Measurements from ENCODE around the gene EPM2A. TPM values are rescaled to one million over a fixed set of nuclear protein-coding genes. Genes with fewer than 3 reads are reported as not detected.
A peak's percentile ranks its signal among the peaks of the same experiment; 100 is the strongest.

Gene EPM2A
- total RNA-seq, 1 donor from 2014 or later: 41.3 TPM

GRCh38 chr6:145633981-145634627, 101.2 kb downstream of the EPM2A start:
- Histone ChIP-seq H3K4me3 (no peak overlapping the region), H3K9me3 (replicated peaks) (no peaks in the 10 kb centered on the region), H3K36me3 (peaks cover 4% of the 10 kb centered on the region), H3K4me1 (peaks cover 30% of the 10 kb centered on the region), H3K27me3 (ENCODE audit: low read depth) (no peaks in the 10 kb centered on the region), H3K27ac (replicated peaks) (no peak overlapping the region)
- TF ChIP-seq, protein P1, sequence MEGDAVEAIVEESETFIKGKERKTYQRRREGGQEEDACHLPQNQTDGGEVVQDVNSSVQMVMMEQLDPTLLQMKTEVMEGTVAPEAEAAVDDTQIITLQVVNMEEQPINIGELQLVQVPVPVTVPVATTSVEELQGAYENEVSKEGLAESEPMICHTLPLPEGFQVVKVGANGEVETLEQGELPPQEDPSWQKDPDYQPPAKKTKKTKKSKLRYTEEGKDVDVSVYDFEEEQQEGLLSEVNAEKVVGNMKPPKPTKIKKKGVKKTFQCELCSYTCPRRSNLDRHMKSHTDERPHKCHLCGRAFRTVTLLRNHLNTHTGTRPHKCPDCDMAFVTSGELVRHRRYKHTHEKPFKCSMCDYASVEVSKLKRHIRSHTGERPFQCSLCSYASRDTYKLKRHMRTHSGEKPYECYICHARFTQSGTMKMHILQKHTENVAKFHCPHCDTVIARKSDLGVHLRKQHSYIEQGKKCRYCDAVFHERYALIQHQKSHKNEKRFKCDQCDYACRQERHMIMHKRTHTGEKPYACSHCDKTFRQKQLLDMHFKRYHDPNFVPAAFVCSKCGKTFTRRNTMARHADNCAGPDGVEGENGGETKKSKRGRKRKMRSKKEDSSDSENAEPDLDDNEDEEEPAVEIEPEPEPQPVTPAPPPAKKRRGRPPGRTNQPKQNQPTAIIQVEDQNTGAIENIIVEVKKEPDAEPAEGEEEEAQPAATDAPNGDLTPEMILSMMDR (IDR thresholded peaks at IDR 0.05; ENCODE audit: borderline replicate concordance): peak; percentile 90
- intact Hi-C loops (cut with micrococcal nuclease): no loop called here
- peak; percentile 77 for DNase-seq

- TF ChIP-seq, protein P1 (IDR thresholded peaks at IDR 0.05; ENCODE audit: borderline replicate concordance): no peak
- H3K27ac ChIP-seq (replicated peaks): no peak overlapping the region
- no peak overlapping the region for H3K4me3 ChIP-seq
- peaks cover 5% of the 10 kb centered on the region for H3K36me3 ChIP-seq
- H3K4me1 ChIP-seq: peaks cover 24% of the 10 kb centered on the region
- H3K27me3 ChIP-seq (ENCODE audit: low read depth): no peaks in the 10 kb centered on the region
- intact Hi-C loops (cut with micrococcal nuclease): no loop called here
- H3K9me3 ChIP-seq (replicated peaks): no peaks in the 10 kb centered on the region
- DNase-seq: no peak
Measured at GRCh38 chr6:145632971-145633370, 102.3 kb downstream of the EPM2A start.

DNA sequence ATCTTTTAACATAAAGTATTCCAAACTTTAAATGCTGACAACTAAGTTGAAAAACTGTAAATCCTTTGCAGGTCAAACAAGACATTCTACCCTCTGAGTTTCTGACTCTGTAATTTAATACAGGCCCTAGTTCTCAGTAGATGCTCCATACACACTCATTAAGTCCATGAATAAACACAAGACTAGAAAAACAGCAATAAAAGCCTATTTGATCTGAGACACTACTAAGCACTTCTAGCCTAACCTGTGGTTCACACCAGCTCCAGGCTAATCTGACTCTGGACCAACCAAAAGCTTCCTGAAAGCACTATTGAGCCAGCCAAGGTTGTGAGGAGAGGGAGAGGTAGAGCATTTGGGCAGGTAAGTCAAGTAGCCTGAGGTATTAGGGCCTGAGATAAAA, 103.9 kb downstream of the EPM2A start:
- peaks cover 10% of the 10 kb centered on the region for H3K36me3 ChIP-seq
- TF ChIP-seq, protein P1 (IDR thresholded peaks at IDR 0.05; ENCODE audit: borderline replicate concordance): no peak
- no peak for DNase-seq
- no peaks in the 10 kb centered on the region for H3K27me3 ChIP-seq (ENCODE audit: low read depth)
- intact Hi-C loops (cut with micrococcal nuclease): no loop called here
- H3K4me1 ChIP-seq: peaks cover 27% of the 10 kb centered on the region
- no peak overlapping the region for H3K4me3 ChIP-seq
- no peak overlapping the region for H3K27ac ChIP-seq (replicated peaks)
- no peaks in the 10 kb centered on the region for H3K9me3 ChIP-seq (replicated peaks)

DNA sequence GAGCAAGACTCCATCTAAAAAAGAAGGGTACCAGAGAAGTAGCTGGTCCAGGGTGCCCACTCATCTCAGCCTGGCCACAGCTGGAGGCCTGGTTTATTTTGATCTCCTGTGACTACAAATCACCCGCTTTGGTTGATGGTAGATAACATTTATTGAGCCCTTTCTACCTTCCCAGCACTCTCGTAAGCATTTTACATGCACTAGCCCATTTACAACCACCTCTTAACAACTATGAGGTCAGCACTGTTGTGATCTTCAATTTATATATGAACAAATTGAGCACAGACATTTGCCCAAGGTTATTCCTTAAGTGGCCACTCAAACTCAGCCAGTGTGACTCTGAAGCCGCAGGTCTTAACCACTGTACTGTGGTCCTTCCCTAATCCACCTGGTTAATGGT, 104.7 kb downstream of the EPM2A start:
- TF ChIP-seq, protein P1 (IDR thresholded peaks at IDR 0.05; ENCODE audit: borderline replicate concordance): no peak
- intact Hi-C loops (cut with micrococcal nuclease): no loop called here
- Histone ChIP-seq H3K4me3 (no peak overlapping the region), H3K36me3 (peaks cover 10% of the 10 kb centered on the region), H3K27ac (replicated peaks) (no peak overlapping the region), H3K9me3 (replicated peaks) (no peaks in the 10 kb centered on the region), H3K27me3 (ENCODE audit: low read depth) (no peaks in the 10 kb centered on the region), H3K4me1 (peaks cover 27% of the 10 kb centered on the region)
- no peak for DNase-seq

DNA sequence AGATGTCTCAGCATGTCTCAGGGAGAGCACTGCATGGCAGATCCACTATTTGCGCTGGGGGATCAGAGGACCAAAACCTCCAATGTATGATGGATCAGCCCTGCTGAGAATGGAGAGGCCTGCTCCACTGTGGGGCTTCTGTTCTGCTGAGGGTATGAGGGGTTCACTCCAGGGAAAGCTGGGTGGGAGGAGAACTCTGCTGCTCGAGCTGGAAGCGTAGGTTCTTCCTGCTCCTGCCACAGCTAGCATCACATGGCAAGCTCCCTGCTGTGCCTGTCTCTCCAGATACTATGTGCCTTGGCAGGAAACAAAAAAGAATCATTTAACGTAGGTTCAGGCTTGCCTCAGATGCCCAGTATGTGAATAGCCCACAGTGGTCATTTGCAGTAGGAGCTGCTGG, 105.8 kb downstream of the EPM2A start:
- no peak for DNase-seq

More for the DNA sequence above, 105.8 kb downstream of the EPM2A start:
- TF ChIP-seq, protein P1 (IDR thresholded peaks at IDR 0.05; ENCODE audit: borderline replicate concordance): no peak
- peaks cover 10% of the 10 kb centered on the region for H3K36me3 ChIP-seq
- peaks cover 27% of the 10 kb centered on the region for H3K4me1 ChIP-seq
- H3K9me3 ChIP-seq (replicated peaks): no peaks in the 10 kb centered on the region
- no peak overlapping the region for H3K27ac ChIP-seq (replicated peaks)
- H3K27me3 ChIP-seq (ENCODE audit: low read depth): no peaks in the 10 kb centered on the region
- intact Hi-C loops (cut with micrococcal nuclease): no loop called here
- H3K4me3 ChIP-seq: no peak overlapping the region

Measured in left ventricle myocardium inferior (tissue), 1 donor.